OCI-LY1 (cell line): ENCODE measurements around the gene RBP4.

Experiments
- H2AFZ ChIP-seq: fragments of 200-600 bp; sonication (generic), shearing (Covaris generic); 2 replicates; pipeline ENCODE4 v1.6.0; 2014; ENCODE audit warnings: antibody characterized with exemption, mild to moderate bottlenecking, low read length
- H3F3A ChIP-seq: fragments of 200-600 bp; sonication (generic), shearing (Covaris generic); 2 replicates; pipeline ENCODE4 v1.6.0; 2014; ENCODE audit warnings: mild to moderate bottlenecking, antibody characterized with exemption, low read length, moderate library complexity; ENCODE audit not compliant: insufficient read depth
- H3K27ac ChIP-seq: fragments of 200-600 bp; sonication (generic); 2 replicates; pipeline ENCODE4 v1.5.1; 2014; ENCODE audit warnings: low read length, mixed run types, mild to moderate bottlenecking, low read depth; ENCODE audit not compliant: poor library complexity, severe bottlenecking
- H3K27me3 ChIP-seq: fragments of 200-600 bp; sonication (generic); 2 replicates; pipeline ENCODE4 v1.6.0; 2014; ENCODE audit warnings: antibody characterized with exemption, mild to moderate bottlenecking, low read length, moderate library complexity; ENCODE audit not compliant: insufficient read depth
- H3K36me3 ChIP-seq: fragments of 200-600 bp; sonication (generic); 2 replicates; pipeline ENCODE4 v1.6.1; 2014; ENCODE audit warnings: mild to moderate bottlenecking, antibody characterized with exemption, low read length, moderate library complexity, mixed read lengths; ENCODE audit not compliant: insufficient read depth
- H3K4me1 ChIP-seq: fragments of 200-600 bp; sonication (generic); 2 replicates; pipeline ENCODE4 v1.5.1; 2014; ENCODE audit warnings: mild to moderate bottlenecking, low read length, moderate library complexity; ENCODE audit not compliant: insufficient read depth, severe bottlenecking
- H3K4me2 ChIP-seq: fragments of 200-600 bp; sonication (generic), shearing (Covaris generic); 2 replicates; pipeline ENCODE4 v1.6.1; 2014; ENCODE audit warnings: low read length
- H3K4me3 ChIP-seq: fragments of 200-600 bp; sonication (generic); 2 replicates; pipeline ENCODE4 v1.5.1; 2014; ENCODE audit warnings: low read length, low read depth, mild to moderate bottlenecking, mixed read lengths; ENCODE audit not compliant: poor library complexity, severe bottlenecking
- H3K79me2 ChIP-seq: fragments of 200-600 bp; shearing (Covaris generic); 2 replicates; pipeline ENCODE4 v1.6.1; 2016; ENCODE audit warnings: mixed run types, low read length, mixed read lengths; ENCODE audit not compliant: insufficient read depth
- H3K9ac ChIP-seq: fragments of 200-600 bp; sonication (generic), shearing (Covaris generic); 2 replicates; pipeline ENCODE4 v1.6.1; 2014; ENCODE audit warnings: mild to moderate bottlenecking, low read length, mixed read lengths
- H3K9me2 ChIP-seq: fragments of 200-600 bp; sonication (generic), shearing (Covaris generic); 2 replicates; pipeline ENCODE4 v1.6.1; 2014; ENCODE audit warnings: low read depth, mild to moderate bottlenecking, low read length, mixed read lengths
- H3K9me3 ChIP-seq: fragments of 200-600 bp; shearing (Covaris generic); 2 replicates; pipeline ENCODE4 v1.6.1; 2014; ENCODE audit warnings: low read length, mixed read lengths
- H4K20me1 ChIP-seq: fragments of 200-600 bp; sonication (generic), shearing (Covaris generic); 2 replicates; pipeline ENCODE4 v1.6.0; 2016; ENCODE audit warnings: mild to moderate bottlenecking, low read length; ENCODE audit not compliant: insufficient read depth
- CTCF ChIP-seq: fragments of 200-600 bp; sonication (generic), shearing (Covaris generic); IDR thresholded peaks from 2 replicates; pipeline ENCODE4 v1.5.1; 2017; ENCODE audit warnings: mild to moderate bottlenecking, antibody characterized with exemption, low read length, moderate library complexity, mixed read lengths
- EZH2 ChIP-seq: fragments of 200-600 bp; sonication (generic), shearing (Covaris generic); IDR thresholded peaks from 2 replicates; pipeline ENCODE4 v1.8.0; 2017; ENCODE audit warnings: borderline replicate concordance, mixed run types, mild to moderate bottlenecking, antibody characterized with exemption, low read length, moderate library complexity, mixed read lengths

RBP4 gene

GRCh38 chr10:93576888-93577287, 24.1 kb downstream of the RBP4 start:
- H3K4me2 ChIP-seq: no peak overlapping the region
- H3K9me3 ChIP-seq: no peaks in the 10 kb centered on the region
- H3F3A ChIP-seq: no peaks in the 10 kb centered on the region
- H3K27ac ChIP-seq: no peak overlapping the region
- H3K9me2 ChIP-seq: no peaks in the 10 kb centered on the region
- H3K4me1 ChIP-seq: no peaks in the 10 kb centered on the region
- no peaks in the 10 kb centered on the region for H3K27me3 ChIP-seq
- no peak overlapping the region for H2AFZ ChIP-seq
- TF ChIP-seq CTCF: no peak
- no peak overlapping the region for H3K9ac ChIP-seq
- H3K79me2 ChIP-seq: no peaks in the 10 kb centered on the region
- no peaks in the 10 kb centered on the region for H3K36me3 ChIP-seq
- H4K20me1 ChIP-seq: no peaks in the 10 kb centered on the region
- H3K4me3 ChIP-seq: no peak overlapping the region

- TF ChIP-seq EZH2 (no peak), CTCF (no peak)
- H3K4me2 ChIP-seq: no peak overlapping the region
- H3K27me3 ChIP-seq: no peaks in the 10 kb centered on the region
- H3K36me3 ChIP-seq: no peaks in the 10 kb centered on the region
- H3K9ac ChIP-seq: no peak overlapping the region
- H3K79me2 ChIP-seq: no peaks in the 10 kb centered on the region
- no peak overlapping the region for H2AFZ ChIP-seq
- no peaks in the 10 kb centered on the region for H4K20me1 ChIP-seq
- no peaks in the 10 kb centered on the region for H3K4me1 ChIP-seq
- no peaks in the 10 kb centered on the region for H3K9me3 ChIP-seq
- H3K4me3 ChIP-seq: no peak overlapping the region
- no peaks in the 10 kb centered on the region for H3K9me2 ChIP-seq
- H3K27ac ChIP-seq: no peak overlapping the region
- H3F3A ChIP-seq: no peaks in the 10 kb centered on the region
Measured at GRCh38 chr10:93573924-93574323, 27.1 kb downstream of the RBP4 start.

- Histone ChIP-seq H3K79me2 (no peaks in the 10 kb centered on the region), H3K27me3 (no peaks in the 10 kb centered on the region), H3K36me3 (no peaks in the 10 kb centered on the region), H3K4me3 (no peak overlapping the region), H3K4me1 (no peaks in the 10 kb centered on the region), H2AFZ (no peak overlapping the region), H3K27ac (no peak overlapping the region), H3K4me2 (no peak overlapping the region), H3K9ac (no peak overlapping the region), H3F3A (no peaks in the 10 kb centered on the region), H3K9me3 (no peaks in the 10 kb centered on the region), H4K20me1 (no peaks in the 10 kb centered on the region), H3K9me2 (no peaks in the 10 kb centered on the region)
- TF ChIP-seq EZH2: no peak
- TF ChIP-seq CTCF: no peak
Measured at GRCh38 chr10:93573051-93573909, 27.8 kb downstream of the RBP4 start.
